Measurements from ENCODE around the gene DNAI1.

DNA sequence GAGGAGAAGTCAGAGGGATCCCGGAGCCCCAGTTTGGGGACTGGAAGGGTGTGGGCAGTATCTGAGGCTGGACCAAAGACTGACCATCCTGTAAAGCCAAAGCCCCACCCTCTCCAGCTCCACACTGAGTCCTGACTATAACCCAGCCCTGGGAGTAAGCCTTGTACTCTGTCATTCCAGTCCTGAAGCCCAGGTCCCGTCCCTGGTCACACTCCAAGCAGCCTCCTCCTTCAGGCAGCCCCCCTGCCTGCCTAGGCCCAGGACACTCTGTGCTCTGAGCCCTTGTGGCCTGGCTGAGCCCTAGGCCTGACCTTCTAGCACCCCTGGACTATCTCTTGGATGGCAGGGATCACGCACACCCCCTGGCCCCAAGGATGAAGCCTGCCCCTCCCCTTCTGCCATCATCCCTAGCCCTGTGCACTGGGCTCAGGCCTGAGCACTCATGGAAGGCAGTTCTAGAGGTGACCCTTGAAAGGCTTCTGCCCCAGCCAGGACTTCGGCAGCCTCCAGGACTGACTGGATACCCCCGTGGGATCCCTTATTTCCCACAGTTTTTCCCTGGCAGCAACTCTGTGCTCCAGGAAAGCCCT is 92.2 kb downstream of the DNAI1 start:
- TF ChIP-seq GATA2 (IDR thresholded peaks at IDR 0.05; ENCODE audit: low read depth, low read length) (no peak), GATA3 (IDR thresholded peaks at IDR 0.05; ENCODE audit: low read depth, low read length) (no peak)
